Endothelial cell (in vitro differentiated cells): ENCODE measurements around the gene THSD4. TPM values are rescaled to one million over a fixed set of nuclear protein-coding genes. Genes with fewer than 3 reads are reported as not detected.

Experiments used
- DNase-seq: peaks from one replicate; pipeline ENCODE4 v3.0.0; 2021; ENCODE audit warnings: low spot score
- H3K27ac Mint-ChIP-seq: one replicate; pipeline ENCODE4 v1.8.0; 2021; ENCODE audit warnings: mixed read lengths, inconsistent platforms; ENCODE audit not compliant: unreplicated experiment
- H3K27me3 Mint-ChIP-seq: one replicate; pipeline ENCODE4 v1.8.0; 2021; ENCODE audit warnings: mild to moderate bottlenecking, moderate library complexity, mixed read lengths, inconsistent platforms; ENCODE audit not compliant: unreplicated experiment
- H3K36me3 Mint-ChIP-seq: one replicate; pipeline ENCODE4 v1.8.0; 2021; ENCODE audit warnings: mild to moderate bottlenecking, low read depth, mixed read lengths, inconsistent platforms; ENCODE audit not compliant: unreplicated experiment
- H3K4me1 Mint-ChIP-seq: one replicate; pipeline ENCODE4 v1.8.0; 2021; ENCODE audit warnings: mild to moderate bottlenecking, mixed read lengths, inconsistent platforms; ENCODE audit not compliant: unreplicated experiment
- H3K4me3 Mint-ChIP-seq: one replicate; pipeline ENCODE4 v1.8.0; 2021; ENCODE audit warnings: mild to moderate bottlenecking, mixed read lengths, inconsistent platforms; ENCODE audit not compliant: unreplicated experiment
- H3K9me3 Mint-ChIP-seq: one replicate; pipeline ENCODE4 v1.8.0; 2021; ENCODE audit warnings: mixed read lengths, inconsistent platforms; ENCODE audit not compliant: unreplicated experiment
- total RNA-seq: library from RNA; stranded (reverse); fragmentation: NEBNext Ultra II Directional; extraction: Animal tissue kit (Norgen Biotek cat#: 25700); gene quantifications from one replicate; pipeline ENCODE4 v1.2.1, GENCODE V29; 2021; ENCODE audit not compliant: unreplicated experiment
- TF ChIP-seq, protein P1 (sequence below): fragments of 200-600 bp; sonication (generic); IDR thresholded peaks from one replicate; pipeline ENCODE4 v1.5.0; 2021; ENCODE audit warnings: antibody characterized with exemption; ENCODE audit not compliant: unreplicated experiment

Gene THSD4
- total RNA-seq, 1 donor from 2014 or later = 0.92 TPM

DNA sequence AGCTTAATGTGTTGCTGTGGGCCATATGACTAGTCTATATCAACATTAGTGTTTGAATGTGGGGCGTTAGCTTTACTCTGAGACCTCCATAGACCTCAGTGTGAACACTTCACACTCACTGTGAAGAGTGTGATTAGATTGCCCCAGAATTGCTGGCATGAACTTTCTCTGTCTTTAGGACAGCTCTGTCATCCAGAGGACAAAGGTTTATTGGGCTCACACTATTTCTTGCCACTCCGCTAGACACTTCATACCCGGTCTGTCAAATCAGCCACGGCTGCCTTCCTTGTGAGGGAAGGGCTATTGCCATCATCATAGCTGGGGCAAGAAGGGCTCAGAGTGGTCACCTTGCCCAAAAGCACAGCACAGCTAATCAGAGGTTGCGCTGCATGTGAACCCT is 378.3 kb downstream of the THSD4 start:
- no peaks in the 10 kb centered on the region for H3K36me3 Mint-ChIP-seq
- no peak overlapping the region for H3K4me3 Mint-ChIP-seq
- TF ChIP-seq, protein P1, sequence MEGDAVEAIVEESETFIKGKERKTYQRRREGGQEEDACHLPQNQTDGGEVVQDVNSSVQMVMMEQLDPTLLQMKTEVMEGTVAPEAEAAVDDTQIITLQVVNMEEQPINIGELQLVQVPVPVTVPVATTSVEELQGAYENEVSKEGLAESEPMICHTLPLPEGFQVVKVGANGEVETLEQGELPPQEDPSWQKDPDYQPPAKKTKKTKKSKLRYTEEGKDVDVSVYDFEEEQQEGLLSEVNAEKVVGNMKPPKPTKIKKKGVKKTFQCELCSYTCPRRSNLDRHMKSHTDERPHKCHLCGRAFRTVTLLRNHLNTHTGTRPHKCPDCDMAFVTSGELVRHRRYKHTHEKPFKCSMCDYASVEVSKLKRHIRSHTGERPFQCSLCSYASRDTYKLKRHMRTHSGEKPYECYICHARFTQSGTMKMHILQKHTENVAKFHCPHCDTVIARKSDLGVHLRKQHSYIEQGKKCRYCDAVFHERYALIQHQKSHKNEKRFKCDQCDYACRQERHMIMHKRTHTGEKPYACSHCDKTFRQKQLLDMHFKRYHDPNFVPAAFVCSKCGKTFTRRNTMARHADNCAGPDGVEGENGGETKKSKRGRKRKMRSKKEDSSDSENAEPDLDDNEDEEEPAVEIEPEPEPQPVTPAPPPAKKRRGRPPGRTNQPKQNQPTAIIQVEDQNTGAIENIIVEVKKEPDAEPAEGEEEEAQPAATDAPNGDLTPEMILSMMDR = no peak
- DNase-seq = no peak
- H3K27ac Mint-ChIP-seq = no peak overlapping the region
- H3K4me1 Mint-ChIP-seq = no peaks in the 10 kb centered on the region
- no peaks in the 10 kb centered on the region for H3K27me3 Mint-ChIP-seq
- H3K9me3 Mint-ChIP-seq = no peaks in the 10 kb centered on the region

DNA sequence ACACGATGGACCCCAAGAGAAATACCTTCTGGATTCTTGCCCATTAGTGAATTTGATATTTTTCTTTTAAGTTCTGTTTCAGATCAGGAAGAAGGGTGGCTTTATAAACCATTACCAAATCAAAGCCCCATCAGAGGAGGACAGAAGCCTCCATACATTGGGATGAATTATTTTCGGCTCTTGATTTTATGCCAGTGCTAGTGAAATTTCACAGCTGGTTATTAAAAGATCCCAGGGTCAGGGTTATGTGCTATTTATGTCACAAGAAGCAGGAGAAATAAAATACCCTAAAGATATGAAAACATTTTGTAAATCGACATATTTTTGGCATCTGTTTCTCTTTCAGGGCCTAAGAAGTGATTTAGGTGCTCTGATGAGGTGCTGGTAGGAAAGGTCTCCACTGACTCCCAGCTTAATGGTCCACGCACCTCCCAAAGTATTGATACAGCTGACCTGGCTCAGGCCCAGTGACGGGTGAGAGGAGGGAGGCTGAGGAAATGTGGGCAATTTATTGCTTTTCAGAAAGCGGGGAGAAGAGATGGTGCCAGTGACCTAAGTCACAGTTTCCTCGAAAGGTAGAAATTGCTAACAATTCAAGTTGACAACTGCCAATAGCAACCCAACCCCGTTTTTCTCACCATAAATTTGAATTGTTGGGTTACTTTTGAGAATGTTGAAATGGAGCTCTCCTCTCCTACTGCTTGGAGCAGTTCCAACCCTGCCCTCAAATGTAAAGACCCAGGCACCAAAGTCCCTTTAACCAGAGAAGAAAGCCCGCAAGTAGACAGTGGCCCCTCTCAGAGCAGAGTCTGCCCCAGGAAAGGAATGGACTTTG is 379.5 kb downstream of the THSD4 start:
- TF ChIP-seq, protein P1 = no peak
- H3K36me3 Mint-ChIP-seq = no peaks in the 10 kb centered on the region
- H3K9me3 Mint-ChIP-seq = no peaks in the 10 kb centered on the region
- no peak overlapping the region for H3K4me3 Mint-ChIP-seq
- H3K27me3 Mint-ChIP-seq = no peaks in the 10 kb centered on the region
- H3K4me1 Mint-ChIP-seq = no peaks in the 10 kb centered on the region
- DNase-seq = no peak
- H3K27ac Mint-ChIP-seq = no peak overlapping the region

DNA sequence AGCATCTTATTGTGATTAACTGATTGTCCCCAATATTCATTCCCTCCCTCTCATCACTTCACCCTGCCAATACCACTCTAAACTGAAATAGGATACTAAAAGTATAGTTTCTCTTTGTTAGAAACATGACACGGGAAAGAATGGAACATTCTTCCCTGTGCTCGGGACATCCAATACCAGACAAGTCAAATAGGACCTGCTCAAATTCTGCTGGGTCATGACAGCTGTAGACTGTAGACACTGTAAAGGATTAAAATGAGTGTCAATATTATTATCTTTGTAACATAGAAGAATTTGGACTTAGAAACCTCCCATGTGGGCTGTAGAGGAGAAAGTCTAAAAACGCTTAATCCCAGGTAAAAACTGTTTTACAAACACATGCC is 380.1 kb downstream of the THSD4 start:
- Mint-ChIP-seq H3K27me3 (no peaks in the 10 kb centered on the region), H3K4me1 (no peaks in the 10 kb centered on the region), H3K4me3 (no peak overlapping the region), H3K9me3 (no peaks in the 10 kb centered on the region), H3K36me3 (no peaks in the 10 kb centered on the region), H3K27ac (no peak overlapping the region)
- DNase-seq = no peak
- TF ChIP-seq, protein P1 = no peak

DNA sequence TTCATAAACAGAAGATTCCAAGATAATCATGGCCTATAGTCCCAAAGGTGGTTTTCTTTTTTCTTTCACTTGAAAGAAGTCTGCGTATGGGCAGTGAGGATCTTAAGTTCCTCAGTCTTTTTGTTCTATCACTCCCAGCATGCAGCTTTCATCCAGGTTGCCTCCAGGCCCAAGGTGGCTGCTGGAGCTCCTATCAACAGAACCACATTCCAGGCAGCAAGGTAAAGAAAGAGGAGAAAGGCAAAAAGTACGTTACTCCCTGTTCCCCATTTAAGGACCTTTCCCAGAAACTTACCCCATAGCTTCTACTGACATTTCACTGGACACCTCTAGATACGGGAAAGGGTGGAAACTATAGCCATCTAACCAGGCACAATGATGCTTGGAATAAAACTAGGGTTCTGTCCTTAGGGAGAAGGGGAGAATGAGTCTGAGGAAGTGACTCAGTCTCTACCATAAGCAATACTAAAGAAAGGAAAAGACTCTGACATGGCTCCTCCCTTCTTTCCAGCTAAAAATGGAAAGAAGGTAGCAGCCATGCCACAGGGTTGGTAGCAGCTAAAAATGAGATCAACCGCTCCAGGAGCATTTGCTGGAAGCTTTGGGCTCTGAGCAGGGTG is 381.2 kb downstream of the THSD4 start:
- H3K27ac Mint-ChIP-seq = no peak overlapping the region
- no peaks in the 10 kb centered on the region for H3K36me3 Mint-ChIP-seq
- H3K27me3 Mint-ChIP-seq = no peaks in the 10 kb centered on the region
- TF ChIP-seq, protein P1 = no peak
- no peaks in the 10 kb centered on the region for H3K9me3 Mint-ChIP-seq
- DNase-seq = no peak
- no peaks in the 10 kb centered on the region for H3K4me1 Mint-ChIP-seq
- H3K4me3 Mint-ChIP-seq = no peak overlapping the region
